ENCODE data around the gene ACAP2. TPM values are rescaled to one million over a fixed set of nuclear protein-coding genes. Genes with fewer than 3 reads are reported as not detected.

The ACAP2 gene
- total RNA-seq, 1 donor from 2014 or later, result 46.0 TPM

DNA sequence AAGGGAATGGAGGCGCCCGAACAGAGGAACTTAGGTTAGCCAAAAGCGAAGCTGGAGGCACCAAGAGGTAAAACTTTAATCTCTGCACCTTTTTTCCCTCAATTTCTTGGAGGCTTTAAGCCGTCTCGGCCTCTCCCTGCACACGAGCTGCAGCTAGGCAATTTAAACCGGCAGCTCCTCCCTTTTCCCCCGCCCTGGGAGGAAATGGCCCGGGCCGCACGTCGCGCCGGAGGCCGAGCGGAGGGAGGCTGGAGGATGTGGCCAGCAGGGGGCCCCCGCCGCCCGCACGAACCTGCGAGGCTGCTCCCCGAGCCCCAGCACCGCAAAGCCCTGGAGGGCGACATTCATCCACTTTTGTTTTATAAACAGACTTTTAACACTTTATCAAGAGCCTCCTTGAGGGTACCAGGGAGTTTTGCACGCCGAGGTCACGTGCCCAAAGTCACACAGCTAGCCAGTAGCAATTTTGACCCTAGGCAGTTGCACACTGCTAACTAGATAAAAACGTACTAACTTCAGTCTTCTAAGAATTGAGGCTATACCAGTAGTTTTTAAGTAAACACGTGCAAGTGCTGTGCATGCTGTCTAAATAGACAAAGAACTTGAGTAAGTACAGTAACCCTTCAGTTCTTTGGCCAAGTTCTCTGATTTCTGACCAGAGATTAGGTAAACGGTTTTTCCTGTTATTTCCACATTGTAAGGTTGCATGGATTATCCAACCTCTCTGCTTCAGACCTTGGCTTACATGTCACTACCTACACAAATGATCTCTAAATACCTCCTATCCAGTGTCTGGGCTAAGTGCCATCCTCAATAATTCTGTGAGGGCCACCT, 171.2 kb downstream of the ACAP2 start:
- no peaks in the 10 kb centered on the region for H3K9me3 Mint-ChIP-seq (ENCODE audit: unreplicated experiment)
- TF ChIP-seq EZH2 (IDR thresholded peaks at IDR 0.05; ENCODE audit: insufficient read depth, low read length), result no peak
- TF ChIP-seq, protein P1, sequence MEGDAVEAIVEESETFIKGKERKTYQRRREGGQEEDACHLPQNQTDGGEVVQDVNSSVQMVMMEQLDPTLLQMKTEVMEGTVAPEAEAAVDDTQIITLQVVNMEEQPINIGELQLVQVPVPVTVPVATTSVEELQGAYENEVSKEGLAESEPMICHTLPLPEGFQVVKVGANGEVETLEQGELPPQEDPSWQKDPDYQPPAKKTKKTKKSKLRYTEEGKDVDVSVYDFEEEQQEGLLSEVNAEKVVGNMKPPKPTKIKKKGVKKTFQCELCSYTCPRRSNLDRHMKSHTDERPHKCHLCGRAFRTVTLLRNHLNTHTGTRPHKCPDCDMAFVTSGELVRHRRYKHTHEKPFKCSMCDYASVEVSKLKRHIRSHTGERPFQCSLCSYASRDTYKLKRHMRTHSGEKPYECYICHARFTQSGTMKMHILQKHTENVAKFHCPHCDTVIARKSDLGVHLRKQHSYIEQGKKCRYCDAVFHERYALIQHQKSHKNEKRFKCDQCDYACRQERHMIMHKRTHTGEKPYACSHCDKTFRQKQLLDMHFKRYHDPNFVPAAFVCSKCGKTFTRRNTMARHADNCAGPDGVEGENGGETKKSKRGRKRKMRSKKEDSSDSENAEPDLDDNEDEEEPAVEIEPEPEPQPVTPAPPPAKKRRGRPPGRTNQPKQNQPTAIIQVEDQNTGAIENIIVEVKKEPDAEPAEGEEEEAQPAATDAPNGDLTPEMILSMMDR (IDR thresholded peaks at IDR 0.05; ENCODE audit: insufficient read depth, low read depth, low read length), result peak; percentile 67
- no peaks in the 10 kb centered on the region for H3K9me3 ChIP-seq (ENCODE audit: insufficient read depth, low read depth, low read length)
- peaks cover 2% of the 10 kb centered on the region for H3K36me3 Mint-ChIP-seq (ENCODE audit: low read depth, unreplicated experiment)
- H3K79me2 ChIP-seq (ENCODE audit: insufficient read depth, low read length), result peaks cover 22% of the 10 kb centered on the region
- FAIRE-seq, result no peak
- H3K27ac Mint-ChIP-seq (ENCODE audit: unreplicated experiment), result peak overlapping the region; percentile 80
- H3K4me1 ChIP-seq (ENCODE audit: insufficient read depth, low read length), result peaks cover 18% of the 10 kb centered on the region
- H3K27me3 Mint-ChIP-seq (ENCODE audit: low read depth, unreplicated experiment), result no peaks in the 10 kb centered on the region
- H3K4me3 Mint-ChIP-seq (ENCODE audit: unreplicated experiment), result peak overlapping the region; percentile 87
- no peaks in the 10 kb centered on the region for H3K27me3 ChIP-seq (ENCODE audit: insufficient read depth, low read length)
- no peaks in the 10 kb centered on the region for H3K4me1 Mint-ChIP-seq (ENCODE audit: low read depth, unreplicated experiment)
- H3K9ac ChIP-seq (ENCODE audit: low read length), result peak overlapping the region; percentile 79
- H3K4me3 ChIP-seq (ENCODE audit: insufficient read depth, low read depth, low read length), result peak overlapping the region; percentile 80
- H3K4me2 ChIP-seq (ENCODE audit: low read length), result peak overlapping the region; percentile 90
- H2AFZ ChIP-seq (ENCODE audit: low read depth, low read length), result peak overlapping the region; percentile 79
- peak overlapping the region; percentile 44 for H3K27ac ChIP-seq (ENCODE audit: low read depth, low read length)
- peak; percentile 63 for DNase-seq (ENCODE audit: low read depth)
- peaks cover 23% of the 10 kb centered on the region for H4K20me1 ChIP-seq (ENCODE audit: insufficient read depth, low read length)
- peaks cover 2% of the 10 kb centered on the region for H3K36me3 ChIP-seq (ENCODE audit: insufficient read depth, low read length)

DNA sequence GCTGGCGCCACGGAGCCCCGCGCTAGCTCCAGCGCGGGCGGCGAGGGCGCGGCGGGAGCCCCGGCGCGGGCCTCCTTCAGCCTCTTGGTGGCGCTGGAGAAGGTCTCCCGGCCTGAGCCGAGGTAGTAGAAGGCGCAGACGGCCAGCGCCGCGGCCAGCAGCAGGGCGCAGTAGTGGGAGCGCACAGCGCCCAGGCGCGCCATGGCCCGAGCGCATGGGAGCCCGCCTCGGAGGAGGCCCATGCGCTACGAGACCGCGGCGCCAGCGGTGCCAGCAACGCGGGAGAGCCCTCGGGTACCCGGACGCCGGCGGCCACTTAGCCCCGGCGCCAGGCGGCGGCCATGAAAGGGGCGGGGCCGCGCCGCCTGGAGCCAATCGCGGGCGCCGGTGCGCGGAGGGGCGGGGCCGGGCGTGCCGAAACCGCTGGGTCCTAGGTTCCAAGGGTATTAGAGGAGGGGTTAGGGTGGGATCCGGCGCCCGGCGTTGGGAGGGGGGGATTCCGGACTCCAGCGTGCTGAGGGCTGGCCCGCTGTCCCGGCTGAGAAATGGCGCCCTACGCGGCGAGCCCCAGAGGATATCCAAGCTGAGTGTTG, 171.9 kb downstream of the ACAP2 start, which contains the start of gene XXYLT1:
Gene XXYLT1 (minus strand): TSS at position 343 of the 593 bp plus-strand sequence. CDS start 101 bp downstream, at position 242.
- H3K4me3 ChIP-seq (ENCODE audit: insufficient read depth, low read depth, low read length), result peak within 1 kb of the TSS; percentile 80
- peak within 1 kb of the TSS; percentile 79 for H3K9ac ChIP-seq (ENCODE audit: low read length)
- Mint-ChIP-seq H3K36me3 (ENCODE audit: low read depth, unreplicated experiment) (peaks cover 3% of the 10 kb centered on the region), H3K9me3 (ENCODE audit: unreplicated experiment) (no peaks in the 10 kb centered on the region), H3K27me3 (ENCODE audit: low read depth, unreplicated experiment) (no peaks in the 10 kb centered on the region), H3K4me1 (ENCODE audit: low read depth, unreplicated experiment) (no peaks in the 10 kb centered on the region), H3K27ac (ENCODE audit: unreplicated experiment) (peak within 1 kb of the TSS; percentile 80), H3K4me3 (ENCODE audit: unreplicated experiment) (peak within 1 kb of the TSS; percentile 91)
- H3K27ac ChIP-seq (ENCODE audit: low read depth, low read length), result peak within 1 kb of the TSS; percentile 71
- DNase-seq (ENCODE audit: low read depth) (peak; percentile 68), FAIRE-seq (no peak)
- no peaks in the 10 kb centered on the region for H3K9me3 ChIP-seq (ENCODE audit: insufficient read depth, low read depth, low read length)
- peaks cover 24% of the 10 kb centered on the region for H4K20me1 ChIP-seq (ENCODE audit: insufficient read depth, low read length)
- H3K27me3 ChIP-seq (ENCODE audit: insufficient read depth, low read length), result no peaks in the 10 kb centered on the region
- peak within 1 kb of the TSS; percentile 90 for H3K4me2 ChIP-seq (ENCODE audit: low read length)
- H3K36me3 ChIP-seq (ENCODE audit: insufficient read depth, low read length), result peaks cover under 1% of the 10 kb centered on the region
- H3K79me2 ChIP-seq (ENCODE audit: insufficient read depth, low read length), result peaks cover 23% of the 10 kb centered on the region
- peaks cover 18% of the 10 kb centered on the region for H3K4me1 ChIP-seq (ENCODE audit: insufficient read depth, low read length)
- H2AFZ ChIP-seq (ENCODE audit: low read depth, low read length), result peak within 1 kb of the TSS; percentile 79
- TF ChIP-seq, protein P1 (IDR thresholded peaks at IDR 0.05; ENCODE audit: insufficient read depth, low read depth, low read length), result peak; percentile 12
- TF ChIP-seq EZH2 (IDR thresholded peaks at IDR 0.05; ENCODE audit: insufficient read depth, low read length), result no peak
